Stimulated activated CD4-positive, alpha-beta T cell treated with anti-CD3 and anti-CD28 coated beads, Interleukin-1b, Interleukin-23, amount 100 ng/mL, for 24 hours (primary cell): ENCODE measurements around the gene TMEM183A.
"Not testable (repeated sequence)": the region's sequence is repeated elsewhere in the genome, so short reads cannot be mapped to it uniquely, and the experiment has no call there.

ENCODE experiments used
- DNase-seq, 4 experiments: peaks; one replicate each; pipeline ENCODE4 v3.0.0-alpha.2; 2020; ENCODE audit warnings: low read depth in 4 of 4, low spot score in 1 of 4

TMEM183A gene

DNA sequence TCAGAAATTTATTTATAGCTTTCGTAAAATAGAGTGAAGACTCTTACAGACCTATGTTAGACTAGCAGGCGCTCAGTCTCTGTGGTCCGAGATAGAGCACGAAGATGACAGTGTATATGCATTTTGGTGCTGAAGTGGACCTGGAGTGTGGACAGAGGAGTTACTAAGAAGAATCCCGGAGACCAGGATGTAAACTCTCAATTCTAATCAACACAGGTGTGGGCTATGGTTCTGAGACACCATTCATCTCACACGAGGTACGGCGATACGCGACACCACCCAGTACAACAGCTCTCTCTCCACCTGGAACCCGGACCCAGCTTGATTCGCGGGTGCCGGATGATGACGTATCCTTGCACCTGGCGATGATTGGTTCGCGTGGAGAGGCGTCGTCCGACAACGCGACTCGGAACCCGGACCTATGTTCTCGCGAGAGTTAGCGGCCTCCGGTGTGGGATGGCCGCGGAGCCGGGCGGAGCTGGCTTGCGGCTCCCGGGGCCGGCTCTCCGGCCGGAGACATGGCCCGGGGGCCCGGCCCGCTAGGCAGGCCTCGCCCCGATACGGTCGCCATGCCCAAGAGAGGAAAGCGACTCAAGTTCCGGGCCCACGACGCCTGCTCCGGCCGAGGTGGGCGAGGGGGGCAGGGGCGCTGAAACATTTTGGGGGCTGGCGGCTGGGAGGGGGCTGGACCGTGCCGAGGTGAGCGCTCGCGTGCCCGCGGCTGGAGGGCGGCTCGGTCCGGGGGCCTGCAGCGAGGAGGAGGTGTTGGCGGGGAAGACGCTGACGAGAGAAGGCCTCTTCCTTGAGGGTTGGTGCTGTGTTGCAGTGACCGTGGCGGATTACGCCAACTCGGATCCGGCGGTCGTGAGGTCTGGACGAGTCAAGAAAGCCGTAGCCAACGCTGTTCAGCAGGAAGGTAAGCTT lies at the start of gene TMEM183A:
TMEM183A (plus strand) TSS at position 427 of the 924 bp plus-strand sequence; CDS start at position 519, 92 bp downstream.
- DNase-seq, result peak; percentile 83 to 92 (median 88)

- peak; percentile 71 to 91 (median 88) for DNase-seq
Observed at GRCh38 chr1:202957733-202958543, 49.2 kb upstream of the TMEM183A start, which contains the start of gene ADIPOR1. ADIPOR1 (minus strand) TSS chr1:202958312; CDS start chr1:202951070, 7,242 bp downstream.

GRCh38 chr1:202958544-202959275 lies 48.5 kb upstream of the TMEM183A start:
- no peak for DNase-seq

- no peak for DNase-seq
Observed at GRCh38 chr1:202959276-202959620, 47.9 kb upstream of the TMEM183A start.

GRCh38 chr1:202961220-202961880 lies 45.8 kb upstream of the TMEM183A start:
- no peak for DNase-seq

DNA sequence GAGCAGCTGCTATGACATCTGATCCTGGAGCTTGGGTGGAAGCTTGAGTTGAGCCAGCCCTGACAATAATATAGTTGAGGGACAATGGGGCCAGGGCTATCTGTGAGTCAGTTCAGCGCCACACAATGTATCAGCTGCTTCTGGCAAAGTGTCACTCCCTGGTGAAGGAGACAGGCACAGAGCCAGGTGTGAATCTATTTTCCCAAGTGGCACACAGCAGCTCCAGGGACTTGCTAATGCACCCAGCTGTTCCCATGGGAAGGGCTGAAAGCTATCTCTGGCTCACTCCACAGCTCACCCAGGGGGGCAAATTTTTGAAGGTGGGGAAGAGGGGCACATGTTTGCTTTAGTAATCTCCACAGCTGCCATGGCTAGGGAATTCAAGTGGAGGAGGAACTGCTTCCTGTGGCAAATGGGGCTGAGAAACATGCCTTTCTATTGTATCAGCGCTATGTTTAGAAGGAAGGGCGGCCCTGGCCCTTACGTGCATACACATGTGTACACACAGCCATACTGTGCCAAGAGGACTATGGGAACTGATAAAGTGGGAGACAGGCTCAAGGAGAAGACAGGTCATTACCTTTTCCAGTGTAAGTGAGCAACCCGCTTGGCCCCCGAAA lies 42.3 kb upstream of the TMEM183A start:
- DNase-seq, result no peak

DNA sequence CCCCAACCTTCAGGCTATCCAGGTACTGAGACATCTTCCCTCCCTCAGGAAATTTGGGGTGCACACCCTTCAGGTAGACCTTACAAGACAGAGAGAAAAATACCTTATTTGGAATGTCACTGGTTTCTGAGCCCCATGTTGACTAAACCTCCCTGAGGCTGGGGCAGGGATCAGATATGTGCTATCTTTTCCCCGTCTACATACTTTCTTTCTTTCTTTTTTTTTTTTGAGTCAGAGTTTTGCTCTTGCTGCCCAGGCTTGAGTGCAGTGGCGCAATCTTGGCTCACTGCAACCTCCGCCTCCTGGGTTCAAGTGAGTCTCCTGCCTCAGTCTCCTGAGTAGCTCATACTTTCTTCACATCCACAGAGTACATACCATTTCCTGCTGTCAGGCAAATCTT lies 41.8 kb upstream of the TMEM183A start:
- DNase-seq, result no peak

DNA sequence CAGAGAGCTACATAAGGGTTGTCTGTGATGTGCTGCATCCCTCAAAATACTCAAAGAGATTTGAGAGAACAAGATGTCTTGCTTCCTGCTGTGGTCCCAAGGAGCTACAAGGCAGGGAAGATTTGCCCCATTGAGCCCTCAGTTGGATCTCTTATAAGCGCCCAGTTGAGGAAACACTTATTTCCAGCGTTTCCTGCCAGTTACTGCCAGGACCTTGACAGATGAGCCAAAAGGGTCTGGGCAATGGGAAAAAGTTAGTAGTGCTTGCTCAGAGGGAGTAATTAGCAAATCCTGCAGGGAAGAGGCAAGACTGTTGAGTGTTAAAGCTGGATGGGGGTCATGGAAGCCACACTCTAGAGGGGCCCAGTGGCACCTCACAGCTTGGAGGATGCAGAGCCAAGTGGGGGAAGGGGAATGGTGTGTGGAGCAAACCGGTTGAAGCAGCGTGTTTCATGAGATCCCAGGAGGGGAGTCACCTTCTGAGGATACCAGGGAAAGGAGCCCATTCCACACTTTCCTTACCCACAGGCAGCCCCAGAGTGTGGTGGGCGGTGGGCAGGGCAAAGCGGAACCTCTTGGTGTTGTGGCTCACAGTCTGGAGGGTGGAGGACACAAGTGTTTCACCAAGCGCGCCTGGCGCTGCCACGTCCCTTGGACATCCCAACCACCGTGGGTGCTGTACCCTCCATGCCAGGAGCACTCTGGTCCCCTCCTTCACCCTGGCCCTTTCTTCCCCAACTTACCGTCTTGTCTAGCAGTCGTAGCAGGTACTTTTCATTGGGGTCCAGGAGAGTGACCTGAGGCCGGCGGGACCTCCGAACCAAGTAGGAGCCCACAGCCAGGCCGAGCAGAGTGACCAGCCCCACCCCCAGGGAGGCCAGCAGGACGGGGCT lies 40.9 kb upstream of the TMEM183A start:
- no peak for DNase-seq

GRCh38 chr1:202967684-202968281 lies 39.4 kb upstream of the TMEM183A start:
- DNase-seq, result no peak

DNA sequence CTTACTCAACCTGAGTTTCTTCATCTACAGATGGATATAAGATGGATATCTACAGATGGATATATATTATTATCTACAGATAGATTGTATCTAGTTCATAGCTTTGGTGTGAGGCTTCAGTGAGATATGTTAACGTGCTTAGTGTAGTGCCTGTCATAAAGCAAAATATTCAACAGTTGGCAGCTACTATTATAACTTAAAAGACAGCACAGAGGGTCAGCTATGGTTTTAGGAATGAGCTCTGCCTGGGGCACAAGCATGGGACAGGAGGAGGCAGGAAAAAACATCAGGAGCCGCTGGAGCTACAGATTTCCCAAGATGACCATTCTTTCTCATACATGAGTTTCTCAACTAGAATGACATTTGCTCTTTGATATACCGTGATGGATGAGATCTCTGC lies 38.8 kb upstream of the TMEM183A start:
- no peak for DNase-seq

- no peak for DNase-seq
Observed at GRCh38 chr1:202968895-202969295, 38.3 kb upstream of the TMEM183A start.

DNA sequence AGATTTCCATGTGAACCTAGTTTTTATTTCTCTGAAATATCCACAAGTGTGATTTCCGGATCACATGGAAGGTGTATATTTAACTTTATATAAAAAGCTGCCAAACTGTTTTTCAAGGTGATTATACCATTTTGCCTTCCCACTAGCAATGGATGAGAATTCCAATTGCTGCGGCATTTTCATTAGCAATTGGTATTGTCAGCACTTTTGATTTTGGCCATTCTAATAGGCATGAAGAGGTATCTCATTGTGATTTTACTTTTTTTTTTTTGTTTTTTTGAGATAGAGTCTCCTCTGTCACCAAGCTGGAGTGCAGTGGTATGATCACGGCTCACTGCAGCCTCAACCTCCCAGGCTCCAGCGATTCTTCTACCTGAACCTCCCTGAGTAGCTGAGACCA lies 35.1 kb upstream of the TMEM183A start:
- DNase-seq, result no peak

DNA sequence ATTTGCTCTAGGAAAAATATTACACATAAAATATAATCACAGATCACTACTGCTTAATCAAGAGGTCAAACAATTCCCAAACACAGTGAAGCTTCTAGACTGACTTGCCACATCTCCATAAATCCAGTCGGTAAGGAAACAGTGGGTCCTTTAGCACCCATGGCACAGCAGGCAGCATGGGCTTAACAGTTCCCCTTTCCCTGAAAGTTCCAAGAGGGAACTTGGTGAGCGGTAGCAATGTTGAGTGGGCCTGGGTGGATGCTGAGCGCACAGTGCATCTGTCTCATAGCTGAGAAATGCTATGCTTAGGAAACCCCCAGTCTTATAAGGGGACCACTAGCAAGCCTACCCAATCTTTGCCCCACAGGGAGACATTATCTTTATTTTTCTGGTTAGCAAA lies 32.3 kb upstream of the TMEM183A start:
- no peak for DNase-seq

GRCh38 chr1:202976633-202977032 lies 30.5 kb upstream of the TMEM183A start:
- DNase-seq, result no peak

- no peak for DNase-seq
Observed at GRCh38 chr1:202979459-202979858, 27.7 kb upstream of the TMEM183A start.

DNA sequence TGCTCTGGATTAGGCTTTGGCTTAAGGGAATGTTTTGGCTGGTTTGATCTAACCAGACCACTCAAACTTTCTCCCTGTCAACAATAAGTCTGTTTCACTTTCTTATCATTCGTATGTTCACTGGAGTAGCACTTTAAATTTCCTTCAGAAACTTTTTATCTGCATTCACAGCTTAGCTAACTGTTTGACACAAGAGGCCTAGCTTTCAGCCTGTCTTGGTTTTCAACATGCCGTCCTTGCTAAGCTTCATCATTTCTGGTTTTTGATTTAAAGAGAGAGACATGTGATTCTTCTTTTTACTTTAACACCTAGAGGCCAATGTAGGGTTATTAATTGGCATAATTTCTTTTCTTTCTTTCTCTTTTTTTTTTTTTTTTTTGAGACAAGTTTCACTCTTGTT lies 25.2 kb upstream of the TMEM183A start:
- DNase-seq, result no peak

- DNase-seq, result no peak
Observed at GRCh38 chr1:202982715-202983430, 24.3 kb upstream of the TMEM183A start.

DNA sequence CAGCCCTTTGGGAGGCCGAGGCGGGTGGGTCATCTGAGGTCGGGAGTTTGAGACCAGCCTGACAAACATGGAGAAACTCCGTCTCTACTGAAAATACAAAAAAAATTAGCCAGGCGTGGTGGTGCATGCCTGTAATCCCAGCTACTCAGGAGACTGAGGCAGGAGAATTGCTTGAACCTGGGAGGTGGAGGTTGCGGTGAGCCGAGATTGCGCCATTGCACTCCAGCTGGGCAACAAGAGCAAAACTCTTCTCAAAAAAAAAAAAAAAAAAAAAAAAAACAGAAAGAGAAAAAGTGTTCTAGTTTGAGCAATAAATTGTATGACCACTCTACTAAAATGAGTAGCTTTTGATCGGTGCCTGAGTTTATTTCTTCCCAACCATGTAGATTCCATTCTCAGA lies 21.1 kb upstream of the TMEM183A start:
- DNase-seq, result not testable (repeated sequence)
